Measurements from ENCODE around the gene UVRAG.
"Not testable (repeated sequence)": the region's sequence is repeated elsewhere in the genome, so short reads cannot be mapped to it uniquely, and the experiment has no call there.

The UVRAG gene

GRCh38 chr11:75973710-75974109 lies 158.7 kb downstream of the UVRAG start:
- not testable (repeated sequence) for DNase-seq

DNA sequence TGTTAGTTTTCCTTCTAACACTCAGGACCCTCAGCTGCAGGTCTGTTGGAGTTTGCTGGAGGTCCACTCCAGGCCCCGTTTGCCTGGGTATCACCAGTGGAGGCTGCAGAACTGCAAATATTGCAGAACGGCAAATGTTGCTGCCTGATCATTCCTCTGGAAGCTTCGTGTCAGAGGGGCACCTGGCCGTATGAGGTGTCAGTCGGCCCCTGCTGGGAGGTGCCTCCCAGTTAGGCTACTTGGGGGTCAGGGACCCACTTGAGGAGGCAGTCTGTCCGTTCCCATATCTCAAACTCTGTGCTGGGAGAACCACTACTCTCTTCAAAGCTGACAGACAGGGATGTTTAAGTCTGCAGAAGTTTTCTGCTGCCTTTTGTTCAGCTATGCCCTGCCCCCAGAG lies 164.1 kb downstream of the UVRAG start:
- DNase-seq, result not testable (repeated sequence)

DNA sequence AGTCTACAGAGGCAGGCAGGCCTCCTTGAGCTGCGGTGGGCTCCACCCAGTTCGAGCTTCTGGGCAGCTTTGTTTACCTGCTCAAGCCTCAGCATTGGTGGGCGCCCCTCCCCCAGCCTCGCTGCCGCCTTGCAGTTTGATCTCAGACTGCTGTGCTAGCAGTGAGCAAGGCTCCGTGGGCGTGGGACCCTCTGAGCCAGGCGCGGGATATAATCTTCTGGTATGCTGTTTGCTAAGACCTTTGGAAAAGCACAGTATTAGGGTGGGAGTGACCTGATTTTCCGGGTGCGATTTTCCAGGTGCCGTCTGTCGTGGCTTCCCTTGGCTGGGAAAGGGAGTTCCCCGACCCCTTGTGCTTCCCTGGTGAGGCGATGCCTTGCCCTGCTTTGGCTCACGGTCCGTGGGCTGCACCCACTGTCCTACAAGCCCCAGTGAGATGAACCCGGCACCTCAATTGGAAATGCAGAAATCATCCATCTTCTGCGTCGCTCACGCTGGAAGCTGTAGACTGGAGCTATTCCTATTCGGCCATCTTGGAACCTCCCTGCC lies 164.5 kb downstream of the UVRAG start:
- DNase-seq, result not testable (repeated sequence)

DNA sequence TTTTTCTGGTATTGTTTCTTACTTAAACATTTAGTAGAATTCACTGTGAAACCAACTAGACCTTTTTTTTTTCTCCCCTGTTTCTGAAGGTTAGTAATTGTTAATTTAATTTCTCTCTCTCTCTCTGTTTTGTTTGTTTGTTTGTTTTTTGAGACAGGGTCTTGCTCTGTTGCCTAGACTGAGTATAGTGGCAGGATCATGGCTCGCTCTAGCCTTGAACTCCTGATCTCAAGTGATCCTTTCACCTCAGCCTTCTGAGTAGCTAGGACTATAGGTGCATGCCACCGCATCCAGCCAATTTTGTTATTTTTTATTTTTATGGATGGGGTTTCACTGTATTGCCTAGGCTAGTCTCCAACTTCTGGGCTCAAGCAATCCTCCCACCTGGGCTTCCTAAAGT lies 165.0 kb downstream of the UVRAG start:
- DNase-seq, result no peak

GRCh38 chr11:75981546-75981945 lies 166.5 kb downstream of the UVRAG start:
- no peak for DNase-seq

GRCh38 chr11:75982309-75982708 lies 167.3 kb downstream of the UVRAG start:
- DNase-seq, result no peak

DNA sequence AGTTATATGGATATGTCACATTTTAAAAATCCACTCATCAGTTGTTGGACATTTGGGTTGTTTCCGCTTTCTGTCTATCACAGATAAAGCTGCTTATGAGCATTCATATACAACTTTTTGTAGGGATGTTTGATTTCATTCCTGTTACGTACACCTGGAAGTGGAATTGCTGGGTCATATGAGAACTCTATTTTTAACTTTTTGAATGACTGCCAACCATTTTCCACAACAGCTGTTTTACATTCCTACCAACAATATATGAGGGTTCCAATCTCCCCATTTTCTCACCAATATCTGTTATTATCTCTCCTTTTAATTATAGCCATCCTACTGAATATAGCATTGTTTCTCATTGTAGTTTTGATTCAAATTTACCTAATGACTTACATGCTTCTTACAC lies 172.0 kb downstream of the UVRAG start:
- no peak for DNase-seq

DNA sequence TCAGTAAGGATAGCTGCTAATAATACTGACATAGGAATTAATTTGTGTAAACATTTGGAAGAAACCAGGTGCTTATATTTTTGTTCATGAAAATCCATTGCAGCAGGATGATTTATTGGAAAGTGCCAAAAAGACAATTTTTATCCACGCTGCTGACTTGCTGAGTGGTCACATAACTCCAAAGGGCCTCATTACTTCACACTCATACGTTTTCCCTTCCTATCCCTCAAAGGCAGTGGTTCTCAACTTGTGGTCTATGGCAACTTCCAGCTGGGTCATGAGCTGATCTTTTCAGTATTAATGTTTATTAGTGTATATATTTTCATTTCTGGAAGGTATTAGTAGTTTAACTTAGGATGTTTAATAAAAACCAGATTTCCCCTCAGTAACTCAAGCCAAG lies 178.1 kb downstream of the UVRAG start:
- DNase-seq, result no peak

- DNase-seq, result no peak
Measured at GRCh38 chr11:75994616-75995015, 179.6 kb downstream of the UVRAG start.

GRCh38 chr11:75996523-75997442 lies 181.8 kb downstream of the UVRAG start:
- no peak for DNase-seq

DNA sequence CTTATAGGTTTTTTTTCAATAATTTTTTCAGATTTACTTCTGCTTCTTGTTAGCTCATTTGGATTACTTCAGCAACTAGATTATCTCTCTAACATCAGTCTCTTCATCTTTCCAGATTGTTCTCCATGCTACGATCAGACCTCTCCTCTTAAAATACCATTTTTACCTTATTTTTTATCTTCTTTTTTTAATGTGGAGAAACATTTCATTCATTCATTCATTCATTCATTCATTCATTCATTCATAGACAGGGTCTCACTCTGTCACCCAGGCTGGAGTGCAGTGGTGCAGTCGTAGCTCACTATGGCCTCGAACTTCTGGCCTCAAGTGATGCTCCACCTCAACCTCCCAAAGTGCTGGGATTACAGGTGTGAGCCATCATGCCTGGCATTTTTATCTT lies 189.4 kb downstream of the UVRAG start:
- no peak for DNase-seq

DNA sequence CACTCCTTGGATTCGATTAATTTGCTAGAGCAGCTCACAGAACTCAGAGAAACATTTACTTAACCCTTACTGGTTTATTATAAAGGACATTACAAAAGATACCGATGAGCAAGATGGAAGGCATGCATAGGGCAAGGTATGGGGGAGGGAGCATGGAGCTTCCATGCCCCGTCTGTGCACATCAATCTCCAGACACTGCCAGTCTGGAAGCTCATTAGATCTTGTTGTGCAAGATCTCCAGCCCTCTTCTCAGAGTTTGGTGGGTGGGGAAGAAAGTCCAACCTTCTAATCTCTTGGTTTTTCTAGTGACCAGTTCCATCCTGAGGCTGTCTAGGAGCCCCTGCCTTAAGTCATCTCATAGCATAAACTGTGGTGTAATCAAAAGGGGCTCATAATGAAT lies 190.7 kb downstream of the UVRAG start:
- no peak for DNase-seq

DNA sequence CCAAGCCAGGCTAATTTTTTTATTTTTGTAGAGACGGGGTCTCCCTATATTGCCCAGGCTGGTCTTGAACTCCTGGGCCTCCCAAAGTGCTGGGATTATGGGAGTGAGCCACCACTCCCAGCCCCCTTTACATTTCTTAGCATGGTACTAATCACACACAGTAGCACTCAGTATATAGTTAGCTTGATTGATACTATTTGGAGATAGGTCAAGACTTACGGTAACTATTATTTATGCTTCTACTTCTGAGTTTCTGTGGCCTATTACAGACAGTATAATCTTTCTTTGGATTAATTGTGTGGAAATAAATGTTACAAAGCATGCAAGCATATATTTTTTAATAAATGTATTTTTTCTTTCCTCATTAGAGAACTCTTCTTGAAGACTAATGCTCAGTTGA lies 192.2 kb downstream of the UVRAG start:
- no peak for DNase-seq

DNA sequence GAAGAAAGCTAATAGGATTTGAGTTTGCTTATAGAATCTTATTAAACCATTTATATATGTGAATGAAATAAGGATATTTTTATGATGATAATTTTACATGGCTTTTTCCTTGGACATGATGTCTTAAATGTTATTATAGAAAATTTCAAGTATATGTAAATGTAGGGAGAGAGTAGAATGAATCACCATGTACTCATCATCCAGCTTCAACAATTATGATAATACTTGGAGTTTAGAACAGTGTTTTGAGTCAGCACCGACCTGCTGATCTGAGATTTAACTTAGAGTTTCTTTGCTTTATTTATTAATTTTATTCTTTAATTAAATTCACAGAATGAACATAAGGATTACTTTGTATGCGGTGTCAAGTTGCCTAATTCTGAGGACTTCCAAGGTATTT lies 193.5 kb downstream of the UVRAG start:
- no peak for DNase-seq

GRCh38 chr11:76010051-76010450 lies 195.0 kb downstream of the UVRAG start:
- DNase-seq, result no peak

- no peak for DNase-seq
Measured at GRCh38 chr11:76013526-76013925, 198.5 kb downstream of the UVRAG start.

DNA sequence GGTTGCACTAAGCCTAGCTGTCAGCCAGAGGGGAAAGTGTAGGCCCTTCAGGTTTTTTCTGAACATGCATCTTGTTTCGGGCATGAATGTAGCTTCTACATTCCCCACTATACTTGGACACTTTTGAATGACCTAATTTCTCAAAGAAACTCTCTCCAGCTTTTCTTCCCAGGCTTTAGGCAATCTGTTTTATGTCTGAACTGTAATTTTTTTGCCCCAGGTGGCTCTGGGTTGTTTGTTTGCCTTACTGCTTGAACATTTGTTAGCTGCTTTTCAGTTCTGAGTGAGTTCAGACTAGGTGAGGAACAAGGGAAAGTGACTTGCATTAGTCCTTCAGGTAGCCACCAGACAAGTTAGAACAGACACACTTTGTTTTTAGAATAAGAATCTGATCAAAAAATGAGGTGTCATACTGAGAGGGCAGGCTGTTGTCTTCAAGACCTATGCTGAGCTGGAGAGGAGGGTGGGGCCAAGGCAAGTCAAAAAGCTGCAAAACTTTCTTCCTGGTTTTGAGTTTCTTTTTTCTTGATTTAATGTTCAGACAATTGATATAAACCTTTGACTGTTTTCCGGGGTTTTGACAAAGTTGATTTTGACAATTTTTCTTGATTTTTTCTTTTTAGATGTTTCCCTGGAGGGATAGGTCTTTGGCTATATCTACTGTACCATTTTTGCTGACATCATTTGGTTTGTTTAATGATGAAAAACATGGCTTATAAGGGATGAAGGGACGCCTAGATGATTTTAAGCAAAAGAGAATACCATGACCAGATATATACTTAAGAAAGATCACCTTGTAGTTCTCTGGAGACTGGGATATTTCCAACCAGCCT lies 208.4 kb downstream of the UVRAG start:
- no peak for DNase-seq

DNA sequence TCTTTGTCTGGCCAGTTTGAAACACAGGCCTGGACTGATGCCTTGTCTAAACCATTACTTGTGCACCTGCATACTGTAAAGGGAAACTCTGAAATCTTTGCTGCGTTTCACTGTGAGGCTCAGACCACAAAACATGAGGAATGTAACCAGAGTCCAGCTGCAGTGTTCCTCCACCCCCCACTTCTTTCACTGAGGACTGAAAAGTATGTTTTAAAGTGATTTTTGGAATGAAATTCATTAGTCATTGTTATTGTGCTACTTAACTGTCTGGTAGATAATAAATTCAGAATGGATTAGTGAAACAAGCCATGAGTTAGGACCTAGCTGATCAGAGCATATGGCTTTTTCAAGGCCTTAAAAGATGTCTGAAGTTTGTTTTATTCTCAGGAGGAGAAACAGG lies 210.1 kb downstream of the UVRAG start:
- no peak for DNase-seq

- DNase-seq, result no peak
Measured at GRCh38 chr11:76025817-76026216, 210.8 kb downstream of the UVRAG start.

GRCh38 chr11:76026281-76026680 lies 211.3 kb downstream of the UVRAG start:
- no peak for DNase-seq

DNA sequence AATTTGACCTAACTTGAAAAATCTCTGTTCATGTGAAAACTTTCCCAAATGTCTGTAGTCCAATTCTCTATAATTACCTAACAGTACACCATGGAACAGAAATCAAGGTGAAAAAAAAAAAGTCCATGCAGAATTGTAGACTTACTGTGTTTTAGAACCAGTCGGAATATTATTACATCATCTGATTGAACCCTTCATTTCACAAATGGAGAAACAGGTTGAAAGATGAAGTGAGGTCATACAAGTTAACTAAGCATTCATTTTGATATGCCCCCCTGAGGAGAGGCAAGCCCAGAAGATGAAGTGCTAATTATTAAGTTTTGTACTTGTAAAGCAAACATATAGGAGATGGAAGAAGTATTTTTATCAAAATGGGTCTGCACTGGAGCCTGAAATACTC lies 211.9 kb downstream of the UVRAG start:
- no peak for DNase-seq

DNA sequence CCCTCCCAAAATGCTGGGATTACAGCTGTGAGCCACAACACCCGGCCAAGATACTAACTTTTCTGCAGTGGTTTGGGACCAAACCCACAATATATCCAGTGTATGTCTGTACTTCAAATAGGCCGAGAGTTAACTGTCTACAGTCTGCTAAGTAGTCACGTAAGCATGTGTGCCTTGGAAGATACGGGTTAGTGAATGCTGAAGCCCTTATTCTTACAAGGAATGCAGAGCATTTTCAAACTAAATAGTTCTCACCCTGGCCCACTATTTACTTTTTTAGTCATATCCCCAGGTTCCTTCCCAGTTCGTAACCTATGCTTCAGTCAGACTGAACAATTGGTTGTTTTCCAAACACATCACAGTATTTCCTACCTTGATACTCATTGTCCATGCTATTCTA lies 215.3 kb downstream of the UVRAG start:
- DNase-seq, result no peak

GRCh38 chr11:76030968-76031590 lies 216.1 kb downstream of the UVRAG start:
- no peak for DNase-seq
